ENCODE results near the gene WNT7B.

The WNT7B gene

GRCh38 chr22:45922661-45923060, 54.3 kb downstream of the WNT7B start:
- no peak overlapping the region for H3K4me2 ChIP-seq (ENCODE audit: low read length)
- no peak overlapping the region for H3K27ac ChIP-seq (ENCODE audit: low read depth, low read length)
- H3K36me3 ChIP-seq (ENCODE audit: control insufficient read depth, low read length) = no peaks in the 10 kb centered on the region
- H3K9me2 ChIP-seq (replicated peaks; ENCODE audit: control insufficient read depth, low read length) = no peaks in the 10 kb centered on the region
- no peaks in the 10 kb centered on the region; the same call in 1 of the 2 replicates for H3K27me3 ChIP-seq (ENCODE audit: control insufficient read depth, low read length)
- no peak overlapping the region for H3K4me3 ChIP-seq (ENCODE audit: low read length)
- no peak for TF ChIP-seq EZH2phosphoT487 (IDR thresholded peaks at IDR 0.05; ENCODE audit: borderline replicate concordance, low read length)
- no peak for TF ChIP-seq CTCF (IDR thresholded peaks at IDR 0.05; ENCODE audit: low read depth, low read length, poor library complexity, severe bottlenecking)
- no peaks in the 10 kb centered on the region for H3F3A ChIP-seq (ENCODE audit: control insufficient read depth, insufficient read depth)
- H4K20me1 ChIP-seq (ENCODE audit: control insufficient read depth, insufficient read depth, low read depth, low read length) = no peaks in the 10 kb centered on the region
- H3K9me3 ChIP-seq (ENCODE audit: control insufficient read depth, insufficient read depth, low read length) = no peaks in the 10 kb centered on the region
- no peaks in the 10 kb centered on the region for H3K4me1 ChIP-seq (ENCODE audit: control insufficient read depth, low read length)
- H3K79me2 ChIP-seq (ENCODE audit: control insufficient read depth, low read length) = no peaks in the 10 kb centered on the region

- TF ChIP-seq CTCF (IDR thresholded peaks at IDR 0.05; ENCODE audit: low read depth, low read length, poor library complexity, severe bottlenecking) = no peak
- no peak for TF ChIP-seq EZH2phosphoT487 (IDR thresholded peaks at IDR 0.05; ENCODE audit: borderline replicate concordance, low read length)
- Histone ChIP-seq H4K20me1 (ENCODE audit: control insufficient read depth, insufficient read depth, low read depth, low read length) (no peaks in the 10 kb centered on the region), H3K9me3 (ENCODE audit: control insufficient read depth, insufficient read depth, low read length) (no peaks in the 10 kb centered on the region), H3K27ac (ENCODE audit: low read depth, low read length) (no peak overlapping the region), H3K9me2 (replicated peaks; ENCODE audit: control insufficient read depth, low read length) (no peaks in the 10 kb centered on the region), H3K27me3 (ENCODE audit: control insufficient read depth, low read length) (no peaks in the 10 kb centered on the region; the same call in 1 of the 2 replicates), H3F3A (ENCODE audit: control insufficient read depth, insufficient read depth) (no peaks in the 10 kb centered on the region), H3K4me2 (ENCODE audit: low read length) (no peak overlapping the region), H3K79me2 (ENCODE audit: control insufficient read depth, low read length) (no peaks in the 10 kb centered on the region), H3K4me3 (ENCODE audit: low read length) (no peak overlapping the region), H3K36me3 (ENCODE audit: control insufficient read depth, low read length) (no peaks in the 10 kb centered on the region), H3K4me1 (ENCODE audit: control insufficient read depth, low read length) (no peaks in the 10 kb centered on the region)
Observed at GRCh38 chr22:45922256-45922655, 54.7 kb downstream of the WNT7B start.

GRCh38 chr22:45919504-45920286, 57.3 kb downstream of the WNT7B start:
- Histone ChIP-seq H3K9me3 (ENCODE audit: control insufficient read depth, insufficient read depth, low read length) (no peaks in the 10 kb centered on the region), H3K79me2 (ENCODE audit: control insufficient read depth, low read length) (no peaks in the 10 kb centered on the region), H3K4me2 (ENCODE audit: low read length) (no peak overlapping the region), H3K27me3 (ENCODE audit: control insufficient read depth, low read length) (no peaks in the 10 kb centered on the region; the same call in 1 of the 2 replicates), H3K4me3 (ENCODE audit: low read length) (no peak overlapping the region), H4K20me1 (ENCODE audit: control insufficient read depth, insufficient read depth, low read depth, low read length) (no peaks in the 10 kb centered on the region), H3K9me2 (replicated peaks; ENCODE audit: control insufficient read depth, low read length) (no peaks in the 10 kb centered on the region), H3F3A (ENCODE audit: control insufficient read depth, insufficient read depth) (no peaks in the 10 kb centered on the region), H3K4me1 (ENCODE audit: control insufficient read depth, low read length) (no peaks in the 10 kb centered on the region), H3K36me3 (ENCODE audit: control insufficient read depth, low read length) (no peaks in the 10 kb centered on the region), H3K27ac (ENCODE audit: low read depth, low read length) (no peak overlapping the region)
- TF ChIP-seq CTCF (IDR thresholded peaks at IDR 0.05; ENCODE audit: low read depth, low read length, poor library complexity, severe bottlenecking) (no peak), EZH2phosphoT487 (IDR thresholded peaks at IDR 0.05; ENCODE audit: borderline replicate concordance, low read length) (no peak)
